ENCODE data around the gene PTPRK. TPM values are rescaled to one million over a fixed set of nuclear protein-coding genes. Genes with fewer than 3 reads are reported as not detected.

Gene PTPRK
- total and polyA plus RNA-seq, 10 of the 15 experiments (the other 5 are each of a cell fraction or from before 2014, with no cell fraction given): 0.23 to 1.9 (median 0.55) TPM

DNA sequence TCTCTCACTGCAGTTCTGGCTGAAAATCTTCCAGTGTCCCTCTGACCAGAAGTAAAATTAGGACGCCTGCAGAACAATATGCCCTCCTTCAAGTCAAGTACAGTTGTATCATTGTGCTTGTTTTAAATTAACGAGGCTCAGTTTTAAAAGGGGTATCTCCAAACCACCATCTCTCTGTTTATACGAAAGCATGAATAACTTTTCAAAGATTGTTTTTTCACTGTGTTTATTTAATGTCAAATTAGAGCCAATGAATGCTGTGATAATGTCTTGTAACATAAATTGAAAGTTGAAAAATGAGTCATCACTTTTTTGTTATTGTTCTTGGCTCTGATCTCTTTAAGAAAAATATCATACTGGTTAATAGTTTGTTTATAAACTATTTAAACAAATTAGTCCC is 388.8 kb downstream of the PTPRK start:
- intact Hi-C loops (cut with micrococcal nuclease; ENCODE audit: unreplicated experiment): no loop called here
- SMC1A ChIA-PET (ENCODE audit: uncharacterized antibody, unreplicated experiment): no interaction called here
- Histone ChIP-seq H3K27me3 (replicated peaks in 1 of 2; ENCODE audit: control insufficient read depth in 2 of 2, insufficient read depth in 2 of 2, low read length in 1 of 2) (no peaks in the 10 kb centered on the region), H2AFZ (ENCODE audit: control insufficient read depth, low read depth, low read length) (no peak overlapping the region), H4K20me1 (ENCODE audit: control insufficient read depth, insufficient read depth) (no peaks in the 10 kb centered on the region), H3K27ac (ENCODE audit: control insufficient read depth, insufficient read depth) (no peak overlapping the region), H3K9ac (ENCODE audit: control insufficient read depth, insufficient read depth, low read length) (no peak overlapping the region), H3K4me2 (ENCODE audit: control insufficient read depth, insufficient read depth) (no peak overlapping the region), H3K36me3 (ENCODE audit: control insufficient read depth in 2 of 2, insufficient read depth in 2 of 2, low read length in 1 of 2) (no peaks in the 10 kb centered on the region), H3K4me1 (ENCODE audit: control insufficient read depth, insufficient read depth, low read length) (no peaks in the 10 kb centered on the region), H3K79me2 (ENCODE audit: control insufficient read depth, insufficient read depth, low read length) (no peaks in the 10 kb centered on the region), H3K4me3 (no peak overlapping the region), H3K9me3 (replicated peaks; ENCODE audit: control insufficient read depth, insufficient read depth, low read length) (no peaks in the 10 kb centered on the region)
- WGBS (ENCODE audit: insufficient coverage, insufficient replicate concordance, low lambda C conversion rate, missing lambda C conversion rate): 17% methylated on average over 3 of the region's 3 CpGs
- DNase-seq (ENCODE audit: low read depth, low spot score): no peak
- no peak; the same call in 1 of the 3 replicates for ATAC-seq
- CTCF ChIA-PET: interaction anchor here (1.0 to 1.5 kb wide), 2 partner anchors 25 to 394 kb away, joined by 3 to 5 read pairs; no protein-coding TSS in a partner anchor
- POLR2A ChIA-PET: interaction anchor here (1.0 kb wide), 1 partner anchor 12 kb away, joined by 3 read pairs; no protein-coding TSS in a partner anchor
- in situ Hi-C loops (cut with MboI): no loop called here
- FAIRE-seq: no peak
- TF ChIP-seq RBBP5 (conservative IDR thresholded peaks at IDR 0.05) (no peak), EP300 (IDR thresholded peaks at IDR 0.05; ENCODE audit: borderline replicate concordance in 1 of 2, control insufficient read depth in 1 of 2, low read depth in 2 of 2, low read length in 2 of 2) (no peak), CBX5 (IDR thresholded peaks at IDR 0.05; ENCODE audit: low read depth) (no peak), DPF2 (IDR thresholded peaks at IDR 0.05) (no peak), CHD4 (IDR thresholded peaks at IDR 0.05) (no peak), SMC3 (IDR thresholded peaks at IDR 0.05; ENCODE audit: borderline replicate concordance, low read length) (no peak), TCF7 (IDR thresholded peaks at IDR 0.05; ENCODE audit: borderline replicate concordance) (no peak), PRDM15 (CRISPR knock-in tag; IDR thresholded peaks at IDR 0.05) (no peak), RELA (IDR thresholded peaks at IDR 0.05; ENCODE audit: borderline replicate concordance, partially characterized antibody) (no peak), ZNF207 (IDR thresholded peaks at IDR 0.05; ENCODE audit: borderline replicate concordance) (no peak), PML (IDR thresholded peaks at IDR 0.05; ENCODE audit: low read length) (no peak), BCL11A (IDR thresholded peaks at IDR 0.05; ENCODE audit: low read depth, low read length) (no peak), ZBTB33 (IDR thresholded peaks at IDR 0.05) (no peak), GABPA (IDR thresholded peaks at IDR 0.05; ENCODE audit: low read depth) (no peak), RAD51 (IDR thresholded peaks at IDR 0.05) (no peak)
- TF ChIP-seq, protein P1, sequence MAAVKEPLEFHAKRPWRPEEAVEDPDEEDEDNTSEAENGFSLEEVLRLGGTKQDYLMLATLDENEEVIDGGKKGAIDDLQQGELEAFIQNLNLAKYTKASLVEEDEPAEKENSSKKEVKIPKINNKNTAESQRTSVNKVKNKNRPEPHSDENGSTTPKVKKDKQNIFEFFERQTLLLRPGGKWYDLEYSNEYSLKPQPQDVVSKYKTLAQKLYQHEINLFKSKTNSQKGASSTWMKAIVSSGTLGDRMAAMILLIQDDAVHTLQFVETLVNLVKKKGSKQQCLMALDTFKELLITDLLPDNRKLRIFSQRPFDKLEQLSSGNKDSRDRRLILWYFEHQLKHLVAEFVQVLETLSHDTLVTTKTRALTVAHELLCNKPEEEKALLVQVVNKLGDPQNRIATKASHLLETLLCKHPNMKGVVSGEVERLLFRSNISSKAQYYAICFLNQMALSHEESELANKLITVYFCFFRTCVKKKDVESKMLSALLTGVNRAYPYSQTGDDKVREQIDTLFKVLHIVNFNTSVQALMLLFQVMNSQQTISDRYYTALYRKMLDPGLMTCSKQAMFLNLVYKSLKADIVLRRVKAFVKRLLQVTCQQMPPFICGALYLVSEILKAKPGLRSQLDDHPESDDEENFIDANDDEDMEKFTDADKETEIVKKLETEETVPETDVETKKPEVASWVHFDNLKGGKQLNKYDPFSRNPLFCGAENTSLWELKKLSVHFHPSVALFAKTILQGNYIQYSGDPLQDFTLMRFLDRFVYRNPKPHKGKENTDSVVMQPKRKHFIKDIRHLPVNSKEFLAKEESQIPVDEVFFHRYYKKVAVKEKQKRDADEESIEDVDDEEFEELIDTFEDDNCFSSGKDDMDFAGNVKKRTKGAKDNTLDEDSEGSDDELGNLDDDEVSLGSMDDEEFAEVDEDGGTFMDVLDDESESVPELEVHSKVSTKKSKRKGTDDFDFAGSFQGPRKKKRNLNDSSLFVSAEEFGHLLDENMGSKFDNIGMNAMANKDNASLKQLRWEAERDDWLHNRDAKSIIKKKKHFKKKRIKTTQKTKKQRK (IDR thresholded peaks at IDR 0.05; ENCODE audit: low read depth, low read length): no peak
- RAD21 ChIA-PET (ENCODE audit: unreplicated experiment): no interaction called here
- no TSS peak for BruUV-seq (replicated peaks)

Data from GM12878 (cell line).